ENCODE measurements around the gene PDZRN3. TPM values are rescaled to one million over a fixed set of nuclear protein-coding genes. Genes with fewer than 3 reads are reported as not detected.

The PDZRN3 gene
- polyA plus RNA-seq, 2 of the 4 experiments (the other 2 are of a cell fraction), result not detected

DNA sequence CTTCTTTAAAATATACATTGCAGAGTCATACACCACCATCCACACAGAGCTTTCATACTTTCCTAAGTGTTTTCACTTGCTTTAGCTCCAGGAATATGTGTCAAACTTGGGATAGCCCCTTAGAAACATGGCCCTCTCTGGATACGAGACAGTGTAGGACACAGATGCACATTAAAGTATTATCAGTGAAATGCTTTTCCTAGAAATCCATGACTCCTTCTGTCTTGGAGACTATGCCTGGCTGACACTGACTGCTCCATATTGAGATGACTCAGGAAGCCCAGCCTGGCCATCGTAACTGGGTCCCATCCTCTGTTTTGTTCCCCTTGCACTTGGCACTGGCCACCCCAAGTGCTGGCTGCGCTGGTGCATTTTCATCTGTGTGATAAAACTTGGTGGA is 204.8 kb downstream of the PDZRN3 start:
- no peaks in the 10 kb centered on the region for H3K9me3 ChIP-seq
- ChIA-PET CTCF (interaction anchor here (1.0 to 1.2 kb wide), 2 partner anchors 10 to 34 kb away, joined by 3 read pairs; no protein-coding TSS in a partner anchor), POLR2A (no interaction called here)
- no peak for FAIRE-seq
- TF ChIP-seq, protein P1, sequence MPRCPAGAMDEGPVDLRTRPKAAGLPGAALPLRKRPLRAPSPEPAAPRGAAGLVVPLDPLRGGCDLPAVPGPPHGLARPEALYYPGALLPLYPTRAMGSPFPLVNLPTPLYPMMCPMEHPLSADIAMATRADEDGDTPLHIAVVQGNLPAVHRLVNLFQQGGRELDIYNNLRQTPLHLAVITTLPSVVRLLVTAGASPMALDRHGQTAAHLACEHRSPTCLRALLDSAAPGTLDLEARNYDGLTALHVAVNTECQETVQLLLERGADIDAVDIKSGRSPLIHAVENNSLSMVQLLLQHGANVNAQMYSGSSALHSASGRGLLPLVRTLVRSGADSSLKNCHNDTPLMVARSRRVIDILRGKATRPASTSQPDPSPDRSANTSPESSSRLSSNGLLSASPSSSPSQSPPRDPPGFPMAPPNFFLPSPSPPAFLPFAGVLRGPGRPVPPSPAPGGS (IDR thresholded peaks at IDR 0.05), result no peak
- TF ChIP-seq HDAC2 (IDR thresholded peaks at IDR 0.05) (no peak), EP300 (IDR thresholded peaks at IDR 0.05) (no peak), ZFP36 (IDR thresholded peaks at IDR 0.05; ENCODE audit: borderline replicate concordance, partially characterized antibody) (no peak), ESRRA (IDR thresholded peaks at IDR 0.05; ENCODE audit: borderline replicate concordance, low read length) (no peak), JUNB (IDR thresholded peaks at IDR 0.05) (no peak), CBX8 (IDR thresholded peaks at IDR 0.05) (no peak), CHD4 (IDR thresholded peaks at IDR 0.05; ENCODE audit: borderline replicate concordance) (no peak), JUN (IDR thresholded peaks at IDR 0.05) (no peak), CHD2 (IDR thresholded peaks at IDR 0.05; ENCODE audit: low read length, partially characterized antibody) (no peak), BHLHE40 (IDR thresholded peaks at IDR 0.05; ENCODE audit: low read depth, low read length) (no peak), SREBF2 (IDR thresholded peaks at IDR 0.05) (no peak), NR3C1 (IDR thresholded peaks at IDR 0.05) (no peak)
- TF ChIP-seq, protein P2, sequence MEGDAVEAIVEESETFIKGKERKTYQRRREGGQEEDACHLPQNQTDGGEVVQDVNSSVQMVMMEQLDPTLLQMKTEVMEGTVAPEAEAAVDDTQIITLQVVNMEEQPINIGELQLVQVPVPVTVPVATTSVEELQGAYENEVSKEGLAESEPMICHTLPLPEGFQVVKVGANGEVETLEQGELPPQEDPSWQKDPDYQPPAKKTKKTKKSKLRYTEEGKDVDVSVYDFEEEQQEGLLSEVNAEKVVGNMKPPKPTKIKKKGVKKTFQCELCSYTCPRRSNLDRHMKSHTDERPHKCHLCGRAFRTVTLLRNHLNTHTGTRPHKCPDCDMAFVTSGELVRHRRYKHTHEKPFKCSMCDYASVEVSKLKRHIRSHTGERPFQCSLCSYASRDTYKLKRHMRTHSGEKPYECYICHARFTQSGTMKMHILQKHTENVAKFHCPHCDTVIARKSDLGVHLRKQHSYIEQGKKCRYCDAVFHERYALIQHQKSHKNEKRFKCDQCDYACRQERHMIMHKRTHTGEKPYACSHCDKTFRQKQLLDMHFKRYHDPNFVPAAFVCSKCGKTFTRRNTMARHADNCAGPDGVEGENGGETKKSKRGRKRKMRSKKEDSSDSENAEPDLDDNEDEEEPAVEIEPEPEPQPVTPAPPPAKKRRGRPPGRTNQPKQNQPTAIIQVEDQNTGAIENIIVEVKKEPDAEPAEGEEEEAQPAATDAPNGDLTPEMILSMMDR (IDR thresholded peaks at IDR 0.05), result no peak
- TF ChIP-seq, protein P3, sequence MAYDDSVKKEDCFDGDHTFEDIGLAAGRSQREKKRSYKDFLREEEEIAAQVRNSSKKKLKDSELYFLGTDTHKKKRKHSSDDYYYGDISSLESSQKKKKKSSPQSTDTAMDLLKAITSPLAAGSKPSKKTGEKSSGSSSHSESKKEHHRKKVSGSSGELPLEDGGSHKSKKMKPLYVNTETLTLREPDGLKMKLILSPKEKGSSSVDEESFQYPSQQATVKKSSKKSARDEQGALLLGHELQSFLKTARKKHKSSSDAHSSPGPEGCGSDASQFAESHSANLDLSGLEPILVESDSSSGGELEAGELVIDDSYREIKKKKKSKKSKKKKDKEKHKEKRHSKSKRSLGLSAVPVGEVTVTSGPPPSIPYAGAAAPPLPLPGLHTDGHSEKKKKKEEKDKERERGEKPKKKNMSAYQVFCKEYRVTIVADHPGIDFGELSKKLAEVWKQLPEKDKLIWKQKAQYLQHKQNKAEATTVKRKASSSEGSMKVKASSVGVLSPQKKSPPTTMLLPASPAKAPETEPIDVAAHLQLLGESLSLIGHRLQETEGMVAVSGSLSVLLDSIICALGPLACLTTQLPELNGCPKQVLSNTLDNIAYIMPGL (CRISPR knock-in tag; IDR thresholded peaks at IDR 0.05; ENCODE audit: borderline replicate concordance), result no peak
- no peak for DNase-seq (ENCODE audit: low read depth in 1 of 2, low spot score in 1 of 2)
- no peak overlapping the region for H3K4me2 ChIP-seq
- H3K4me3 ChIP-seq, result no peak overlapping the region
- H3K4me1 ChIP-seq, result no peaks in the 10 kb centered on the region
- no peak for ATAC-seq
- H3K27ac ChIP-seq, result no peak overlapping the region
- WGBS (ENCODE audit: missing lambda C conversion rate), result 5% methylated on average over 3 of the region's 3 CpGs

DNA sequence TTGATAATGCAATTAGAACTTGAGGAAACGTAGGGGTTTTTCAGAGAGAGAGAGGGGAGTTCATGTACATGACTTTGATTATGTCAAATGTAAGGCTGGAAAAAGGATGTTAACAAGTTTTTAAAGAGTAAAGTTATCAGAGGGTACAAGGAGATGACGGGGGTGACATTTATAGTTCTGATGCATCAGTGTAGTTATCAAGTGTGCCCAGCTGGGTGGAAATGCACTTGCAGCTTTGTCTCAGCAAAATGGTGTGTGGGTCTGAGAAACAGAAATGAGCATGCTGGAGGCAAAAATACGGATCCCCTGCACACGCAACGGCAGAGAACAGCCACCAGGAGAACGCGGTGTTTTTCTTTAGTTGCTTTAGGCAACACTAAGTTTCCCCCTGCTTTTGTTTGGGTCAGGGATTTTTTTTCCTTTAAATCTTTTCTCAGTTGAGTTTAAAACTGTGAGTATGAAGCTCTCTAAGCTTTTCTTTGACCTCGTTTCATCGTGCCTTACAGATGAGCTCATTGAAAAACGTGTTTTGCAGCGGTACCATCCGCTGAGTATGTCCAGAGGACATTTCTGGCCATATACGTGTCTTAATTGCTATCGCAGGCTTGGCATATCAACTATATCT is 205.4 kb downstream of the PDZRN3 start:
- H3K4me3 ChIP-seq, result no peak overlapping the region
- H3K4me2 ChIP-seq, result no peak overlapping the region
- 24% methylated on average over 14 of the region's 14 CpGs for WGBS (ENCODE audit: missing lambda C conversion rate)
- no peaks in the 10 kb centered on the region for H3K9me3 ChIP-seq
- ChIA-PET CTCF (interaction anchor here (1.2 kb wide), 1 partner anchor 10 kb away, joined by 3 read pairs; no protein-coding TSS in a partner anchor), POLR2A (no interaction called here)
- no peak for ATAC-seq
- H3K4me1 ChIP-seq, result no peaks in the 10 kb centered on the region
- no peak for DNase-seq (ENCODE audit: low read depth in 1 of 2, low spot score in 1 of 2)
- FAIRE-seq, result no peak
- no peak overlapping the region for H3K27ac ChIP-seq
- TF ChIP-seq HOXB13 (CRISPR knock-in tag; IDR thresholded peaks at IDR 0.05; ENCODE audit: low read depth) (no peak), POLR2AphosphoS2 (conservative IDR thresholded peaks at IDR 0.05; ENCODE audit: low read length) (no peak), HOXA7 (CRISPR knock-in tag; IDR thresholded peaks at IDR 0.05) (no peak), JUNB (IDR thresholded peaks at IDR 0.05) (no peak), NPAS2 (CRISPR knock-in tag; IDR thresholded peaks at IDR 0.05; ENCODE audit: borderline replicate concordance) (no peak), MAZ (IDR thresholded peaks at IDR 0.05; ENCODE audit: borderline replicate concordance, low read depth, low read length) (no peak), EP300 (IDR thresholded peaks at IDR 0.05) (no peak), RAD21 (conservative IDR thresholded peaks at IDR 0.05 in 1 of 2, IDR thresholded peaks at IDR 0.05 in 1 of 2) (no peak), HOXB5 (CRISPR knock-in tag; IDR thresholded peaks at IDR 0.05) (no peak)
- TF ChIP-seq, protein P4, sequence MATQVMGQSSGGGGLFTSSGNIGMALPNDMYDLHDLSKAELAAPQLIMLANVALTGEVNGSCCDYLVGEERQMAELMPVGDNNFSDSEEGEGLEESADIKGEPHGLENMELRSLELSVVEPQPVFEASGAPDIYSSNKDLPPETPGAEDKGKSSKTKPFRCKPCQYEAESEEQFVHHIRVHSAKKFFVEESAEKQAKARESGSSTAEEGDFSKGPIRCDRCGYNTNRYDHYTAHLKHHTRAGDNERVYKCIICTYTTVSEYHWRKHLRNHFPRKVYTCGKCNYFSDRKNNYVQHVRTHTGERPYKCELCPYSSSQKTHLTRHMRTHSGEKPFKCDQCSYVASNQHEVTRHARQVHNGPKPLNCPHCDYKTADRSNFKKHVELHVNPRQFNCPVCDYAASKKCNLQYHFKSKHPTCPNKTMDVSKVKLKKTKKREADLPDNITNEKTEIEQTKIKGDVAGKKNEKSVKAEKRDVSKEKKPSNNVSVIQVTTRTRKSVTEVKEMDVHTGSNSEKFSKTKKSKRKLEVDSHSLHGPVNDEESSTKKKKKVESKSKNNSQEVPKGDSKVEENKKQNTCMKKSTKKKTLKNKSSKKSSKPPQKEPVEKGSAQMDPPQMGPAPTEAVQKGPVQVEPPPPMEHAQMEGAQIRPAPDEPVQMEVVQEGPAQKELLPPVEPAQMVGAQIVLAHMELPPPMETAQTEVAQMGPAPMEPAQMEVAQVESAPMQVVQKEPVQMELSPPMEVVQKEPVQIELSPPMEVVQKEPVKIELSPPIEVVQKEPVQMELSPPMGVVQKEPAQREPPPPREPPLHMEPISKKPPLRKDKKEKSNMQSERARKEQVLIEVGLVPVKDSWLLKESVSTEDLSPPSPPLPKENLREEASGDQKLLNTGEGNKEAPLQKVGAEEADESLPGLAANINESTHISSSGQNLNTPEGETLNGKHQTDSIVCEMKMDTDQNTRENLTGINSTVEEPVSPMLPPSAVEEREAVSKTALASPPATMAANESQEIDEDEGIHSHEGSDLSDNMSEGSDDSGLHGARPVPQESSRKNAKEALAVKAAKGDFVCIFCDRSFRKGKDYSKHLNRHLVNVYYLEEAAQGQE (IDR thresholded peaks at IDR 0.05), result no peak
- TF ChIP-seq, protein P5, sequence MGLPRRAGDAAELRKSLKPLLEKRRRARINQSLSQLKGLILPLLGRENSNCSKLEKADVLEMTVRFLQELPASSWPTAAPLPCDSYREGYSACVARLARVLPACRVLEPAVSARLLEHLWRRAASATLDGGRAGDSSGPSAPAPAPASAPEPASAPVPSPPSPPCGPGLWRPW (IDR thresholded peaks at IDR 0.05), result no peak
- TF ChIP-seq, protein P2 (IDR thresholded peaks at IDR 0.05), result no peak
- TF ChIP-seq, protein P6, sequence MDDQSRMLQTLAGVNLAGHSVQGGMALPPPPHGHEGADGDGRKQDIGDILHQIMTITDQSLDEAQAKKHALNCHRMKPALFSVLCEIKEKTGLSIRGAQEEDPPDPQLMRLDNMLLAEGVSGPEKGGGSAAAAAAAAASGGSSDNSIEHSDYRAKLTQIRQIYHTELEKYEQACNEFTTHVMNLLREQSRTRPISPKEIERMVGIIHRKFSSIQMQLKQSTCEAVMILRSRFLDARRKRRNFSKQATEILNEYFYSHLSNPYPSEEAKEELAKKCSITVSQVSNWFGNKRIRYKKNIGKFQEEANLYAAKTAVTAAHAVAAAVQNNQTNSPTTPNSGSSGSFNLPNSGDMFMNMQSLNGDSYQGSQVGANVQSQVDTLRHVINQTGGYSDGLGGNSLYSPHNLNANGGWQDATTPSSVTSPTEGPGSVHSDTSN (IDR thresholded peaks at IDR 0.05), result no peak
